ENCODE data around the gene HOXD4.

The HOXD4 gene

GRCh38 chr2:176136374-176137251 is 14.7 kb upstream of the HOXD4 start:
- no peak for DNase-seq
- TF ChIP-seq POLR2A (IDR thresholded peaks at IDR 0.05; ENCODE audit: low read length) (no peak), GATA1 (IDR thresholded peaks at IDR 0.05; ENCODE audit: low read depth, low read length) (no peak)

DNA sequence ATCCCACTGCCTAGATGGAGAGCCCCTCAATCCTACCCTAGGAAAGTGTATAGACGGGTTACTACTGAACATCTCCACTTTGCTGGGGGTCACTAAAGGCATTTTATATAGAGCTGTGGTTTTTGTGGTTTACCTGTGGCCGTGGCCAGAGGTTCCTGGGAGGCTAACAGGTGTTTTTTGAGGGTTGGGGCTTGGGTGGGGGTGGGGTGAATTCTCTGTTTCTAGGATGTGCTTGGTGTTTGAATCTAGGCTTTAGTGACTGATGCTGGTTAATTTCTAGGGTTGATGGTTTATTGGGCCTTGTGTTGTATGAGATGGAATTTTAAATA is 14.1 kb upstream of the HOXD4 start:
- TF ChIP-seq GATA1 (IDR thresholded peaks at IDR 0.05; ENCODE audit: low read depth, low read length) (no peak), POLR2A (IDR thresholded peaks at IDR 0.05; ENCODE audit: low read length) (no peak)
- no peak for DNase-seq

DNA sequence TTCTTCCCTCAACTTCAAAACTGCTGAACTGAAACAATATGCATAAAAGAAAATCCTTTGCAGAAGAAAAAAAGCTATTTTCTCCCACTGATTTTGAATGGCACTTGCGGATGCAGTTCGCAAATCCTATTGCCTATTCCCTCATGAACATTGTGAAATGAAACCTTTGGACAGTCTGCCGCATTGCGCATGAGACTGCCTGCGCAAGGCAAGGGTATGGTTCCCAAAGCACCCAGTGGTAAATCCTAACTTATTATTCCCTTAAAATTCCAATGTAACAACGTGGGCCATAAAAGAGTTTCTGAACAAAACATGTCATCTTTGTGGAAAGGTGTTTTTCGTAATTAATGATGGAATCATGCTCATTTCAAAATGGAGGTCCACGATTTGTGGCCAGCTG is 13.4 kb upstream of the HOXD4 start:
- no peak for DNase-seq
- TF ChIP-seq GATA1 (IDR thresholded peaks at IDR 0.05; ENCODE audit: low read depth, low read length) = no peak

DNA sequence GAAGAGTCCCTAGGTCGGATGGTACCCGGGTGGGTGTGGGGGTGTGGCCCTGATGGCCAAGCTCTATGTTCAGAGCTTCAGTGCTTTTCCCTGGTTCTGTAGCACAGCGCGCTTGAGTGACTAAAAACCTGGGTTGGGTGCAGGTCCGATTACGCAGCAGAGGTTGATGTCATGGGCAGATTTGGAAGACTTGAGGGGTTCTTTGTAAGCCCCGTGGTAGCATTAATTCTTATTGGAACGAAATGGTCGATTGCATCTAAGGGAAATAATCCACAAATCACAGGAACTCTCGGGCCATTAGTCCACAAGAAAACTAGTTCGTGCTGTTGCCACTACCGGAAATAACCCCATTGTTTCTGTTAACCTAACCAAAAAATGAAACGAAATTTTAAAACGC is 12.8 kb upstream of the HOXD4 start:
- TF ChIP-seq POLR2A (IDR thresholded peaks at IDR 0.05; ENCODE audit: low read length) = no peak
- no peak for TF ChIP-seq GATA1 (IDR thresholded peaks at IDR 0.05; ENCODE audit: low read depth, low read length)
- no peak for DNase-seq

DNA sequence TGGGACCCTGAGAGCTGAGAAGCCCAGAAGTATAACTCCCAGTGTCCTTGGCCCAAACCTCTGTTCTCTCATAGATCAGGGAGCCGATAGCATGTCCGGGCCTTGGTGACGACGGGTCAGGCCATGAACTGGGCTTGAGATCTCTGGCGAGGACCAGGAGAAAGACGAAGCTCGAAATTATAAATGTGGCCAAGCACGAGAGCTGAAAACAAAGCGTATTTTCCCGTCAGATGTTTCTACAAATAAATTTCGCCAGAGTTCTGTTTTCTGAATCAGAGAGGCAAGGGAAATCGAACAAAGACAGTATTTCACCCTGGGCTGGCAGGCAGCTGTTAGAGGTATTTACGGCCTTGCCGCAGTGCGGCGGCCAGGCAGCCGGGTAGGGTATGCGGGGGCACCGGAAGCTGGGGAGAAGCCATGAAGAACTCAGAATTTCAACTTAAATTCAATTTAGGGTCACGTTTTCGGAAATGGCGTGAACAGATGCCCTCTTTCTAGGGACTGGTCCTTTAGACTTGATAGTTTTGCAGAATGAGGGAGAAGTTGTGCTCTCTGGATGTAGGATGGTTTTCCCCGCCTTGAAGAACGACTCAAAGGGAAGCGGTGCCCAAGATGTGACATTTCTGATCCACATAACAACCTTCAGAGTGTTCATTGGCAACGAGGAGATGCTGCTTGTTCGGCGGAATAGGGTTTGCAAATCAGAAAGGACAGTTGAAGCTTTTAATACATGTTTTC is 12.3 kb upstream of the HOXD4 start:
- TF ChIP-seq POLR2A (IDR thresholded peaks at IDR 0.05; ENCODE audit: low read length) (no peak), GATA1 (IDR thresholded peaks at IDR 0.05; ENCODE audit: low read depth, low read length) (no peak)

DNA sequence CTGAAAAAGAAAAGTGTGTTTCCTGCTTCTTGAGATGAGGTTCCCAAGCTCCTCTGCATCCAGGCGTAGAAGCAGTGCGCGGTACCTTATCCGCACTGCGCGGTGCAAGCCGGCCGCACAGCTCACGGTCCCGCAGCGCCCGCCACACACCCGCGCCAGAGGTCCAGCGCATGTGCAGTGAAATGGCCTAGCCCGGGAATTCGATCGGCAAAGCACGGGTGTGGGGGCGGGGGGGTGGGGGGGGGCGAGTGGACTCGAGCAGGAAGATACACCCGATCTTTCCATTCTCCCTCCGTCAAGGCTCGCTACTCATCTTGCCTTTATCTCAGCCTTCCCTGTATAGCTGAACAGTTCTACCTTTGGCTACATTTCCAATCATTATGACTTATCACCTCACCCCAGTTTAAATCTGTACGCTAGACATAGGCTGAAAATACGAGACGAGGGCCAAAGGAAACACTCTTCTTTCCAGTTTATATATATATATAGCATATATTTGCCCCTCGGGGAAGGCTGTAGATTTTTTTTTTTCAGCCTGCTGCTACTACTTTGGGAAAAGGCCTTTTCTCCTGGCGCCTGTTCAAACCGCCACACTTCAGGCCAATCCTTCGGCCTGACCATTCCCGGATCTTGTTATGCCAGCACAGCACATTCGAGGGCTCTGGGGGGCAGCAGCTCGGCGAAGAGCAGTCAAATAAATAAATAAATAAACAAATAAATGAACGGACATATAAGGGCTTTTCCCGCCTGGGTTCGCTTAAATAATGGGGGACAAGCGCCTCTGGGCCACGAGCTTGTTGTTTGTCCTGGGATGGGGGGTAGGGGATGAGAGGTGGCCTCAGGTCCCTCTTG is 11.5 kb upstream of the HOXD4 start:
- TF ChIP-seq POLR2A (IDR thresholded peaks at IDR 0.05; ENCODE audit: low read length) (no peak), GATA1 (IDR thresholded peaks at IDR 0.05; ENCODE audit: low read depth, low read length) (no peak)
- no peak for DNase-seq

More for the DNA sequence above, 12.3 kb upstream of the HOXD4 start:
- DNase-seq = no peak

DNA sequence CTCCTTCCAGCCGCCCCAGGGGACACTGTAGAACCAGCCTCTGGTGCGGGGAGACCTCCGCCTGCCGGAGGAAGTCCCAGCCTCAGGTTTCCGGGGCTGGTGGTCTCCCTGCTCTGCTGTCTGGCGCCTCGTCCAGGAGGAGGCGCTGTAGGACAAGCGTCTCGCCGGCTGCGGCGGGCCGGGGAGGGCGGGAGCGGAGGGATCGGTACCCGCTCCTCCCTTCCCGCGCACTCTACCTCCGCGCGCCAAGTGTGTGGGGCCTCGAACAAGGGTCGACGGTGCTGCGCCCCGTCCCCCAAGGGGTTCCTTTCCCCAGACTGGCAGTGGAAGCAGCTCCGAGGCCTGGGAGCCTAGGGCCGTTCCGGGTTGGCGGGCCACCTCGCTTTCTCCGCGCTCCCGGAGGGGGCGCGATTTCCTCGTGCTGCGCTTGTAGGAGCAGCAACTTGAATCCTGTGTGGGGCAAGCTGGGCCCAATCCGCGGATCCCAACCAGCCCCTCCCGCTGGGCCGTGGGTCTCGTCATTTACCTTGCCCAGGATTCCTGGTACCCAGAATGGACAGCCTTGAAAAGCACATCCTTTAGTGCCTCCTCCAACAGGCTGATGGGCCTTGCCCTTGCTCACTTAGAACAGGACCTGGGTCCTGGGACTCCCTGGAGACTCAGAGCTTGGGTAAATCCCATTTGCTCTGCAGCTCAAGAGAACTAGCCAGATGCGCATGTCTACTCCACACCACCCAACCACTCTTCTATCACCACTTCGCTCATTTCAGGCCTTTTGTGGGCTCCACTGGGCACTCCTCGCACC is 10.6 kb upstream of the HOXD4 start:
- DNase-seq = peak; percentile 76 to 84
- no peak for TF ChIP-seq GATA1 (IDR thresholded peaks at IDR 0.05; ENCODE audit: low read depth, low read length)
- TF ChIP-seq POLR2A (IDR thresholded peaks at IDR 0.05; ENCODE audit: low read length) = no peak

GRCh38 chr2:176142281-176142680 is 9.1 kb upstream of the HOXD4 start:
- DNase-seq = no peak
- TF ChIP-seq GATA1 (IDR thresholded peaks at IDR 0.05; ENCODE audit: low read depth, low read length) (no peak), POLR2A (IDR thresholded peaks at IDR 0.05; ENCODE audit: low read length) (no peak)

GRCh38 chr2:176145085-176145969 is 6.0 kb upstream of the HOXD4 start:
- no peak for DNase-seq
- TF ChIP-seq POLR2A (IDR thresholded peaks at IDR 0.05; ENCODE audit: low read length) = no peak
- TF ChIP-seq GATA1 (IDR thresholded peaks at IDR 0.05; ENCODE audit: low read depth, low read length) = no peak

GRCh38 chr2:176146101-176146500 is 5.2 kb upstream of the HOXD4 start:
- DNase-seq = no peak

GRCh38 chr2:176146645-176147044 is 4.7 kb upstream of the HOXD4 start:
- TF ChIP-seq GATA1 (IDR thresholded peaks at IDR 0.05; ENCODE audit: low read depth, low read length) = no peak
- no peak for TF ChIP-seq POLR2A (IDR thresholded peaks at IDR 0.05; ENCODE audit: low read length)
- DNase-seq = no peak

More at GRCh38 chr2:176146101-176146500, 5.2 kb upstream of the HOXD4 start:
- TF ChIP-seq GATA1 (IDR thresholded peaks at IDR 0.05; ENCODE audit: low read depth, low read length) (no peak), POLR2A (IDR thresholded peaks at IDR 0.05; ENCODE audit: low read length) (no peak)

GRCh38 chr2:176147210-176147799 is 4.0 kb upstream of the HOXD4 start:
- no peak for DNase-seq
- TF ChIP-seq GATA1 (IDR thresholded peaks at IDR 0.05; ENCODE audit: low read depth, low read length) (no peak), POLR2A (IDR thresholded peaks at IDR 0.05; ENCODE audit: low read length) (no peak)
